Measurements from ENCODE around the gene ITIH3.

The ITIH3 gene

GRCh38 chr3:52793702-52794611, 639 bp upstream of the ITIH3 start:
- DNase-seq = no peak

- DNase-seq = no peak
Observed at GRCh38 chr3:52795298-52795900, 803 bp downstream of the ITIH3 start.

GRCh38 chr3:52796411-52796810, 1.8 kb downstream of the ITIH3 start:
- no peak for DNase-seq

- no peak for DNase-seq
Observed at GRCh38 chr3:52798376-52798977, 3.9 kb downstream of the ITIH3 start.

GRCh38 chr3:52798978-52799476, 4.4 kb downstream of the ITIH3 start:
- DNase-seq = no peak

- no peak for DNase-seq
Observed at GRCh38 chr3:52800079-52800478, 5.5 kb downstream of the ITIH3 start.

GRCh38 chr3:52801839-52802238, 7.2 kb downstream of the ITIH3 start:
- no peak for DNase-seq

GRCh38 chr3:52805270-52806039, 10.9 kb downstream of the ITIH3 start:
- no peak for DNase-seq

GRCh38 chr3:52809149-52809548, 14.6 kb downstream of the ITIH3 start:
- DNase-seq = no peak

GRCh38 chr3:52809662-52810377, 15.2 kb downstream of the ITIH3 start:
- DNase-seq = no peak

- no peak for DNase-seq
Observed at GRCh38 chr3:52810923-52811322, 16.3 kb downstream of the ITIH3 start.

- no peak for DNase-seq
Observed at GRCh38 chr3:52811452-52812011, 16.9 kb downstream of the ITIH3 start.

- no peak for DNase-seq
Observed at GRCh38 chr3:52813810-52814209, 19.2 kb downstream of the ITIH3 start.

- no peak for DNase-seq
Observed at GRCh38 chr3:52816199-52816598, 21.6 kb downstream of the ITIH3 start.

GRCh38 chr3:52816654-52817053, 22.1 kb downstream of the ITIH3 start:
- DNase-seq = no peak

- no peak for DNase-seq
Observed at GRCh38 chr3:52817221-52817620, 22.6 kb downstream of the ITIH3 start.

- no peak for DNase-seq
Observed at GRCh38 chr3:52817860-52818259, 23.3 kb downstream of the ITIH3 start.

- no peak for DNase-seq
Observed at GRCh38 chr3:52819936-52820335, 25.3 kb downstream of the ITIH3 start.

- peak; percentile 34 to 51 for DNase-seq
Observed at GRCh38 chr3:52820736-52821135, 26.1 kb downstream of the ITIH3 start.

- DNase-seq = no peak
Observed at GRCh38 chr3:52822363-52822762, 27.8 kb downstream of the ITIH3 start.

GRCh38 chr3:52824037-52824436, 29.4 kb downstream of the ITIH3 start:
- no peak for DNase-seq

GRCh38 chr3:52827441-52827840, 32.8 kb downstream of the ITIH3 start:
- no peak for DNase-seq

Measured in NCI-H446 (cell line).